NCI-H2107 (cell line): ENCODE data around the gene FEM1A.
"Not testable (repeated sequence)": the region's sequence is repeated elsewhere in the genome, so short reads cannot be mapped to it uniquely, and the experiment has no call there.

Experiments
- DNase-seq: peaks from one replicate; lab custom pipeline; 2025; lab: John Stamatoyannopoulos, UW

FEM1A gene

GRCh38 chr19:4814625-4815425 is 23.3 kb downstream of the FEM1A start:
- no peak for DNase-seq

DNA sequence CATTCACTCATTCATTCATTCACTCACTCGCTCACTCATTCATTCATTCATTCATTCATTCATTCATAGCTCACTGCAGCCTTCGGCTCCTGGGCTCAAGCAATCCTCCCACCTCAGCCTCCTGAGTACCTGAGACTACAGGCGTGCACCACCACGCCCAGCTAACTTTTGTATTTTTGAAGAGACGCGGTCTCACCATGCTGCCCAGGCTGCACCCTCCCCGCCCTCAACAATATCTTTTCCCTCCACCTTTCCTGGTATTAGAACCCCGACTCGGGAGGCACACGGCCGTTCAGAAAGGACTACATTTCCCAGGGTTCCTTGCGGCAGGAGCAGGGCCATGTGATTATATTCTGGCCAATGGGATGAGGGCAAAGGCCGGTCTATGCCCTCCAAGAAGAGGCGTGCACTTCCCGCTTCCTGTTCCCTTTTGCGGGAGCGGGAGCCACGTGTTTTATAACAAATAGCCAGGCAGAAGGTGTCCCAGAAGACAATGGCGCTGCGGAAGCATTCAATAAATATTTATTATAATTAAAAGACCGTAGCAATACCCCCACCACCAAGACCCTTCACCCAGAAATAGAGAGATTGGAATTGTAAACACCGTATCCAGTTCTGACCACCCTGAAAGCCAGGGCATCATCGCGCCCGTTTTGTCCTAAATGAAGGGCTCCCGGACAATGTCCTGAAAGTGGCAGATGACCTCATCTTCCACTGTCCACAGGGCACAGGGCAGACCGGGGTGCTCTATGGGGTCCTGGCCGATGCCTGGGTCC is 24.1 kb downstream of the FEM1A start:
- peak; percentile 69 for DNase-seq

DNA sequence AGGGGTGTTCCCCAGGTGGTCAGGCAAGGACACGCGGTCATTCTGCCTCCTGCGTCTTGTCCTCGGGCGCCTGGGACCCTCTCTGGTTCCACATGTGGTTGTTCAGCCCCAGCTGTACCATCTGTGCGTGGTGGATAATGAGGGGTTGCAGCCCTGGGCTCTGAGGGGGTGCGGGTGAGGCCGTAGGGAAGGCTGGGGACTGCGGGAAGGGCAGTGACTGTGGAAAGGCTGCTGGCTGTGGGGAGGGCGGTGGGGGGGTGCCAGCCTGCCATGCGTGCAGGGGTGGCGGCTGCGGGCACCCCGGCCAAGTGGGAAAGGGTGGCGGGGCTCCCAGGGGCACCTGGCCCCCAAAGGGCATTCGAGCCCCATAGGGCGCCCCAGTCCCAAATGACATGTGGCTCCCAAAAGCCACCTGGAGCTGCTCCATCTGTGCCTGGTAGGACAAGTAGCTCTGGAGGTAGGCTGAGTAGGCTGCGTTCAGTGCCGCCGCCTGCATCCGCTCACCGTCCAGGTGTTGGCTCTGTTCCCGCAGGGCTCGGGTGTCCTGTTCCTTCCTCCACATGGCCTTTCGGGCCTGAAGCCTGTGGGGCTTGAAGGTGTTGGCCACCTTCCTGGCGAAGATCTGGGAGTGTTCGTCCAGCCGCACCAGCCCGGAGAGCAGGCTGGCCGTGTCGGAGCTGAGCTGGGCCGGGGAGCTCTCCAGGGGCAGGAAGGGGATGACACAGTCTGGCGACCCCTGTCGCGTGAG is 24.8 kb downstream of the FEM1A start:
- DNase-seq = no peak

DNA sequence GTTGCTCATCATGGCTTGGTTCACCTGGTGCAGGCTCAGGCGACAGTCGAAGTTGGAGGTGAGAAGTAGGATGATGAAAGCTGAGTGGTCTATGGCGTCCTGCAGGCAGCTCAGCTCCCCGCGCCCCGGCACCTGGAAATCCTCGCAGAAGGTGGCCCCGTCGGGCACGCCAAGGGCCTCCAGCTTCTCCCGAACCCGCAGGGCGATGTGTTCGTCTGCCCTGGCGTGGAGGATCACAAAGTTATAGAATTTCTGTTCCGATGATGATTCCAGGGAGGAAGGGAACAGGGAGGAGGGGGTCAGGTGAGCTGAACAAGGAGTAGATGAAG is 25.4 kb downstream of the FEM1A start:
- no peak for DNase-seq

GRCh38 chr19:4817467-4818277 is 26.1 kb downstream of the FEM1A start:
- DNase-seq = no peak

DNA sequence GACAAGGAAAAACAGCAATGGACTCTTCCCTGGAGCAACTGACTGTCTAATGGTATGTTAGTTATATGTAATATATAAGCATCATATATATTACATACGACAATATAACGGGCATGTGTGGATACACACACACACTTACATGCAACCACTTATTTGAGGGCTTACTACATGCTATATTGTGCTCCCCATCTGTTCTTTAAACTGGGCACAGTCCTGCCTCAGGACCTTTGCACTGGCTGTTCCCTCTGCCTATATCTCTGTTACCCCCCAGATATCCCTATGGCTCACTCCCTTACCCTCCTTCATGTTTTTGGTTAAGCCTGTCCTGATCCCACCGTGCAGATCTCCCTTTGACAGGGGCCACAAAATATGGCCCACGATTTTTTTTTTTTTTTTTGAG is 29.7 kb downstream of the FEM1A start:
- no peak for DNase-seq

DNA sequence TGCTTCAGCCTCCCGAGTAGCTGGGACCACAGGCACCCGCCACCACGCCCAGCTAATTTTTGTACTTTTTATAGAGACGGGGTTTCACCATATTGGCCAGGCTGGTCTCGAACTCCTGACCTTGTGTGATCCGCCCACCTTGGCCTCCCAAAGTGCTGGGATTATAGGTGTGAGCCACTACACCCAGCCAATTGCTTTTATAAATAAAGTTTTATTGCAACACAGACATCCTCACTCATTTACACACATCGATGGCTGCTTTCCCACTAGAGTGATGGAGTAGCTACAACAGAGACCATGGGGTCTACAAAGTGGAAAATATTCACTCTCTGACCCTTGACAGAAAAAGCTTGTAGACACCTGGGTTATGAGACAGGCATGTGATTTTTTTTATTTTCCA is 30.8 kb downstream of the FEM1A start:
- DNase-seq = not testable (repeated sequence)

- DNase-seq = no peak
Measured at GRCh38 chr19:4823577-4823976, 32.0 kb downstream of the FEM1A start.

DNA sequence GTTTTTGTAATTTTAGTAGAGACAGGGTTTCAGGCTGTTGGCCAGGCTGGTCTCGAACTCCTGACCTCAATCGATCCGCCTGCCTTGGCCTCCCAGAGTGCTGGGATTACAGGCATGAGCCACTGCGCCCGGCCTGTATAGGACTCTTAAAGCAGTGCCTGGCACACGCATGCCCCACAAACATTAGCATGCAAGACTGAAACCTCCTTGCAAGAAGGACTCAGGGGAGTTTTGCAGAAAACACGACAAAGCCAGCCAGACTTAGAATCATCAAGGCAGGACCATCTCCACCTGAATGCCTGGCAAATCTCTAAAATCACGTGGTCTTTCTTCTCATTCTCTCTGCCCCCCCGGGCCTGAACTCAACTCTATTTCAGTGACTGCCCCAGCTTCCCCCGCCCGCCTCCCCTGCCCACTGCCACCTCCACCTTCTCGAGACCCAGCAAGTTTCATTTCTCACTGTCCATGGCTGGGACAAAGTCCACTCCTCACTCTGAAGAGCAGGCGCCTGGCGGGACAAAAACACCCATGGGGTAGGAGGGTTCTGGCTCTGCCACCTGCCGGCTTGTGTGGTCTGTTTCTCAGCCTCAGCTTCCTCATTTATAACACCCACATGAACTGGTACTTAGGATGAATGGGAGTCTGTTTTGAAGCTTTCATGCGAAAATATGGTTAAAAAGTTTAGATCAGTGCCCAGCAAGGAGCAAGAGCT is 37.6 kb downstream of the FEM1A start:
- no peak for DNase-seq

DNA sequence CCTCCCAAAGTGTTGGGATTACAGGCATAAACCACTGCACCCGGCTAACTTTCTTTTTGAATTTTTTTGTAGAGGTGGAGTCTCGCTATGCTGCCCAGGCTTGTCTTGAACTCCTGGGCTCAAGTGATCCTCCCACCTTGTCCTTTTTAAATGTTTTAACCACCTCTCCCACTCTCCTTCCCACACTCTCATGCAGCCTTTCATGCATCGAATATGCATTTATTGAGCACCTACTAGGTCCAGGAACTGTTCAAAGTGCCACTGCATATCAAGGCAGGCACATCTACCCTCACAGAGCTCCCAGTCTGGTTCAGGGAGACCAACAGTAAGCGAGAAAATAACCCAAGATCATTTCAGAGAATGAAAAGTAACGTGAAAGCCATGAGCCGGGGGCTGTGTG is 38.8 kb downstream of the FEM1A start:
- no peak for DNase-seq

- no peak for DNase-seq
Measured at GRCh38 chr19:4830768-4831265, 39.3 kb downstream of the FEM1A start.

DNA sequence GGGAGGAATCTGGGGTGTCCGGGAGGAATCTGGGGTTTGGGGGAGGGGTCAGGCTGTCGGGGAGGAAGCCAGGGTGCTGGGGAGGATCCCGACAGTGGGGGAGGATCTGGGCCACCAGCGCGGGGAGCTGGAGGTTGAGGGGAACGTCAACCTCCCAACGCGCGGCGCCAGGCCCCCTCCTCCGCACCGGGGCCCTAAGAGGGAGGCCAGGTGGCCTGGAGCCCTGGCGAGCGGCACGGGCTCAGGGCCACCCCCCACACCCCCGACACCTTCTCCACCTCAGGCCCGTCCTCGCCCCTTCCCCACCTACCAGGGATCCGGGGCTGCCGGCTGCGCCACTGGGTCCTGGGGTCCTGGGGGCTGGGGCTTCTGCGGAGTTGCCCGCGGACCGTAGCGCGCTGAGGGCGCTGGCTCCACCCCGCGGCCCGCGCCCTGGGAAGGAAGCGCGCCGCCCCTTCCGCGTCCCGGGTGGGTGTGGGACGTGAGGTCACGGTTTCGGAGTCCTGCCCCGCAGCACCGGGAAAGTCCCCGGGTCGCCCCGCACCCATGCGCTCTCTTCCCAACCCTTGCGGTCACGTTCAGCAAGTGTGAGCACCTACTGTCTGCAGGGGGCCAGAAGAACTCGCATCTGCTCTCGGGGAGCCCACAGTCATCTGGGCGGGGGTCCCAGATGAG is 39.9 kb downstream of the FEM1A start, which contains the start of gene TICAM1:
TSS of gene TICAM1 (minus strand) at position 409 of the 675 bp plus-strand sequence. CDS start 13,335 bp downstream, outside the sequence.
- DNase-seq = no peak

DNA sequence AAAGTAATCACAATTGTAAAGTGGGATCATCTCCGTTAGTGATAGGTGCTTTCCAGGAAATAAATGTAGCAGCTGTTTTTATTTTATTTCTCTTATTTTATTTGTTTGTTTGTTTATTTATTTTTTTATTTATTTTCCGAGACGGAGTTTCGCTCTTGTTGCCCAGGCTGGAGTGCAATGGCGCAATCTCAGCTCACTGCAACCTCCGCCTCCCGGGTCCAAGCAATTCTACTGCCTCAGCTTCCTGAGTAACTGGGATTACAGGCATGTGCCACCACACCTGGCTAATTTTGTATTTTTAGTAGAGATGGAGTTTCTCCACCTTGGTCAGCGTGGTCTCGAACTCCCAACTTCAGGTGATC is 40.4 kb downstream of the FEM1A start:
- DNase-seq = not testable (repeated sequence)

GRCh38 chr19:4832776-4833175 is 41.2 kb downstream of the FEM1A start:
- DNase-seq = no peak

DNA sequence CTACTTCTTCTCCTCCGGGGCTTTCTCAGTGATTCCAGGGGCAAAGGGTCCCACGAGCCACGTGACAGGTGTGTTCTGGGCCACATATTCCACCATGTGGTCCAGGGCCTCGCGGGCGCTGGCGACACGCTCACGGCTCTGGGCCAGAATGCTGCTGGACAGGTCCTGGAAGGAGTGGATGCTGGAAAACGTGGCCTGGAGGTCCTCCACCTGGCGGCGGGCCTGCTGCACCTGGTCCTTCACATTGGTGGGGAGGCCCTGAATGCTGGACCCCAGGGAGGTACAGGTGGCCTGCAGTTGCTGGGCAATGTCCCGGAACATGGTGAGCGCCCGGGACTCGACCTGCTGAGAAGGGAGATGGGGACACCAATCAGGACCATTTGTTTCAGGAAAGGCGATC is 47.7 kb downstream of the FEM1A start:
- DNase-seq = no peak

DNA sequence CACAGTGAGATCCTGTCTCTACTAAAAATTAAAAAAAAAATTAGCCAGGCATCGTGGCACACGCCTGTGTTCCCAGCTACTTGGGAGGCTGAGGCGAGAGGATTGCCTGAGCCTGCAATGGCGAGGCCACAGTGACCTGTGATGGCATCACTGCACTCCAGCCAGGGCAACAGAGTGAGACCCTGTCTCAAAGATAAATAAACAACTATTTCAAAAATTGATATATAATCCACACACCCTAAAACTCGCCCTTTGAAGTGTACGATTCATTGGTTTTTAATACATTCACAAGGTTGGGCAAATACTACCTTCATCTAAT is 52.1 kb downstream of the FEM1A start:
- DNase-seq = no peak

- no peak for DNase-seq
Measured at GRCh38 chr19:4844348-4845179, 53.0 kb downstream of the FEM1A start.

DNA sequence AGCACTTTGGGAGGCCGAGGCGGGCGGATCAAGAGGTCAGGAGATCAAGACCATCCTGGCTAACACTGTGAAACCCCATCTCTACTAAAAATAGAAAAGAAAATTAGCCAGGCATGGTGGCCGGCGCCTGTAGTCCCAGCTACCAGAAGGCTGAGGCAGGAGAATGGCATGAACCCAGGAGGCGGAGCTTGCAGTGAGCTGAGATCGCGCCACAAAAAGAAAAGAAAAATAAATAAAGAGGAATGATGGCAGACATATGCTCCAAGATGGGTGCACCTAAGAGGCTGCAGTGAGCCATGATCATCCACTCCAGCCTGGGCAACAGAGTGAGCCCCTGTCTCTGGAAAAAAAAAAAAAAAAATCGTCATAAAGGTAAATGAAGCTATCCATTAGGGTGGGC is 54.4 kb downstream of the FEM1A start:
- DNase-seq = not testable (repeated sequence)

DNA sequence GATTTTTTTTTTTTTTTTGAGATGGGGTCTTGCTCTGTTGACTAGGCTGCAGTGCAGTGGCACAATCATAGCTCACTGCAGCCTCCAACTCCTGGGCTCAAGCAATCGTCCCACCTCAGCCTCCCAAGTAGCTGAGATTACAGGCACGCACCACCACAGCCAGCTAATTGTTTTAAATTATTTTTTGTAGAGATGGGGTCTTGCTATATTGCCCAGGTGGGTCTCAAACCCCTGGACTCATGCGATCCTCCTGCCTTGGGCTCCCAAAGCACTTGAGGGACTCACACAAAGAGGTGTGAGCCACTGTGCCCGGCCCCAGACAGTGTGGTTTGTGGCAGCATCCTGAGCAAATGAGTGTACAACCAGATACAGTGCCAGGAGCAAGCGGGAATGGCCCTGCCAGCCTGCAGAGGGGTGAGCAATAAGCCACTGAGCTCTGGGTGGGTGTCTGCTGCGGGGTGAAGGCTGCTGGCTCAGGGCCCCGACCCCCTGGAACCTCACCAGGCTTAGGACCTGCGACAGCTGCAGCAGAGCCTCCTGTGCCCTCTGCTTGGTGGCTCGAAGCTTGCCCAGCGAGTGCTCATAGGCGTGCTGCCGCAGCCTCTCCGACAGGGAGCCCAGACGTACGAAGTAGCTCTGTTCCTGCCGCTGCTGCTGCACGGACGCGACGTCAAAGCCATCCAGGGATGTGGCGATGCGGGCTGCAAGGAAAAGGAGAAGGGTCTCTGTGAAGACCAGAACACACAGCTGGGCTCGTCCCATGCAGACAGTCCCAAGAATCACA is 55.8 kb downstream of the FEM1A start:
- DNase-seq = no peak
